ENCODE results near the gene COX4I2. TPM values are rescaled to one million over a fixed set of nuclear protein-coding genes. Genes with fewer than 3 reads are reported as not detected.
A peak's percentile ranks its signal among the peaks of the same experiment; 100 is the strongest.

The COX4I2 gene
- total and polyA plus RNA-seq, 2 donors (not counting 1 experiment from before 2014, with no cell fraction given), result not detected

DNA sequence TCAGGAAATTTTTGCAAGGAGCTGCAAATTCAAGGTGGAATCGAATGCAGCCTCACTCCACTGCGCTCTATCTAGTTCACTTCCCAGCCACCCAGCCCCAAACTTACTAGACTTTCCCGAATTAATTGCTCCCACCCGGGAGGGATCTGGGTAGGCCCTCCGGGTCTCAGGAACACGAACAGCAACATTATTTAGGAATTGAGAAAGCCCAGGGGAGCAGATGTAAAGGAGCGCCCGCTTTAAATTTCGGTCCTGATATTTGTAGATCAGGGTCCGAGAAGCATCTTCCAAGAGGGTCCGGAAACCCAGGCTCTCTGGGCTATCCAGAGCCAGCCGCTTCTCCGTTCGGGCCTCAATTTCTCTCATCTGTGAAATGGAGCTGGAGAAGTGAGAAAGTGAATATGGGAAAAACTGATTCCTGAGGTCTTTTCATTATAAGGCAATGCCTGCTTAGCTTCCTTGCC lies 33.1 kb upstream of the COX4I2 start:
- peaks cover 29% of the 10 kb centered on the region for H3K4me1 Mint-ChIP-seq
- CTCF ChIA-PET, result interaction anchor here (1.3 to 4.8 kb wide), 9 partner anchors 8 to 119 kb away, joined by 5 to 55 read pairs (median 22); no protein-coding TSS in a partner anchor
- ATAC-seq (ENCODE audit: low read depth) (no peak), DNase-seq (no peak)
- TF ChIP-seq EZH2 (IDR thresholded peaks at IDR 0.05; ENCODE audit: borderline replicate concordance, insufficient read depth, low read depth, low read length, poor library complexity, severe bottlenecking), result no peak
- TF ChIP-seq, protein P1, sequence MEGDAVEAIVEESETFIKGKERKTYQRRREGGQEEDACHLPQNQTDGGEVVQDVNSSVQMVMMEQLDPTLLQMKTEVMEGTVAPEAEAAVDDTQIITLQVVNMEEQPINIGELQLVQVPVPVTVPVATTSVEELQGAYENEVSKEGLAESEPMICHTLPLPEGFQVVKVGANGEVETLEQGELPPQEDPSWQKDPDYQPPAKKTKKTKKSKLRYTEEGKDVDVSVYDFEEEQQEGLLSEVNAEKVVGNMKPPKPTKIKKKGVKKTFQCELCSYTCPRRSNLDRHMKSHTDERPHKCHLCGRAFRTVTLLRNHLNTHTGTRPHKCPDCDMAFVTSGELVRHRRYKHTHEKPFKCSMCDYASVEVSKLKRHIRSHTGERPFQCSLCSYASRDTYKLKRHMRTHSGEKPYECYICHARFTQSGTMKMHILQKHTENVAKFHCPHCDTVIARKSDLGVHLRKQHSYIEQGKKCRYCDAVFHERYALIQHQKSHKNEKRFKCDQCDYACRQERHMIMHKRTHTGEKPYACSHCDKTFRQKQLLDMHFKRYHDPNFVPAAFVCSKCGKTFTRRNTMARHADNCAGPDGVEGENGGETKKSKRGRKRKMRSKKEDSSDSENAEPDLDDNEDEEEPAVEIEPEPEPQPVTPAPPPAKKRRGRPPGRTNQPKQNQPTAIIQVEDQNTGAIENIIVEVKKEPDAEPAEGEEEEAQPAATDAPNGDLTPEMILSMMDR (IDR thresholded peaks at IDR 0.05), result no peak
- H3K4me3 ChIP-seq (ENCODE audit: control extremely low read depth in 1 of 5, extremely low read depth in 1 of 5, insufficient read depth in 1 of 5, low read depth in 2 of 5, low read length in 4 of 5), result peak overlapping the region; percentile 50 to 79 (median 66)
- H3K9me3 Mint-ChIP-seq (ENCODE audit: insufficient read depth), result no peaks in the 10 kb centered on the region
- H3K9ac ChIP-seq (ENCODE audit: low read length), result peak overlapping the region; percentile 78
- H3K4me2 ChIP-seq (replicated peaks; ENCODE audit: low read depth, low read length, poor library complexity, severe bottlenecking), result peak overlapping the region; percentile 94
- H3K27ac ChIP-seq (ENCODE audit: low read length in 2 of 2), result no peak overlapping the region
- peak overlapping the region; percentile 96 for H3K4me3 Mint-ChIP-seq
- peaks cover 41% of the 10 kb centered on the region for H3K27me3 Mint-ChIP-seq
- 0% methylated on average over 11 of the region's 14 CpGs for WGBS (ENCODE audit: insufficient coverage)
- H3K27ac Mint-ChIP-seq, result peak overlapping the region; percentile 74
- H2AFZ ChIP-seq (ENCODE audit: insufficient read depth, low read depth, low read length, poor library complexity, severe bottlenecking), result peak overlapping the region; percentile 76
- intact Hi-C loops (cut with micrococcal nuclease), result loop anchor here (1.0 to 2.0 kb wide), 5 partner anchors 9 to 118 kb away; partner anchors contain the start of genes BCL2L1 and HM13
- H3K79me2 ChIP-seq (ENCODE audit: control insufficient read depth, insufficient read depth, low read length), result no peaks in the 10 kb centered on the region
- H3K36me3 ChIP-seq (replicated peaks in 1 of 2; ENCODE audit: control extremely low read depth in 1 of 2, control insufficient read depth in 1 of 2, extremely low read depth in 1 of 2, insufficient read depth in 2 of 2, low read length in 1 of 2), result no peaks in the 10 kb centered on the region
- peaks cover 0 to 4% (median 0%) of the 10 kb centered on the region in 3 donors for H3K9me3 ChIP-seq (ENCODE audit: control extremely low read depth in 1 of 3, control insufficient read depth in 2 of 3, insufficient read depth in 1 of 3, low read length in 2 of 3)
- peaks cover 0 to 63% (median 35%) of the 10 kb centered on the region in 4 experiments for H3K27me3 ChIP-seq (replicated peaks in 1 of 4; ENCODE audit: control extremely low read depth in 1 of 4, control insufficient read depth in 3 of 4, insufficient read depth in 4 of 4, low read length in 3 of 4)
- H3K4me1 ChIP-seq (ENCODE audit: control insufficient read depth in 2 of 2, insufficient read depth in 2 of 2, low read length in 2 of 2), result peaks cover 24 to 26% of the 10 kb centered on the region in 2 donors
- POLR2A ChIA-PET, result interaction anchor here (0.5 to 1.8 kb wide), 5 partner anchors 8 to 79 kb away, joined by 3 to 11 read pairs (median 6); no protein-coding TSS in a partner anchor
- no peaks in the 10 kb centered on the region for H4K20me1 ChIP-seq (ENCODE audit: control insufficient read depth, insufficient read depth, low read length, poor library complexity, severe bottlenecking)
